ENCODE data around the gene USF2. TPM values are rescaled to one million over a fixed set of nuclear protein-coding genes. Genes with fewer than 3 reads are reported as not detected.
"Not testable (repeated sequence)": the region's sequence is repeated elsewhere in the genome, so short reads cannot be mapped to it uniquely, and the experiment has no call there.

USF2 gene
- total RNA-seq, 3 donors from 2014 or later = 94.5 to 131 (median 116) TPM

DNA sequence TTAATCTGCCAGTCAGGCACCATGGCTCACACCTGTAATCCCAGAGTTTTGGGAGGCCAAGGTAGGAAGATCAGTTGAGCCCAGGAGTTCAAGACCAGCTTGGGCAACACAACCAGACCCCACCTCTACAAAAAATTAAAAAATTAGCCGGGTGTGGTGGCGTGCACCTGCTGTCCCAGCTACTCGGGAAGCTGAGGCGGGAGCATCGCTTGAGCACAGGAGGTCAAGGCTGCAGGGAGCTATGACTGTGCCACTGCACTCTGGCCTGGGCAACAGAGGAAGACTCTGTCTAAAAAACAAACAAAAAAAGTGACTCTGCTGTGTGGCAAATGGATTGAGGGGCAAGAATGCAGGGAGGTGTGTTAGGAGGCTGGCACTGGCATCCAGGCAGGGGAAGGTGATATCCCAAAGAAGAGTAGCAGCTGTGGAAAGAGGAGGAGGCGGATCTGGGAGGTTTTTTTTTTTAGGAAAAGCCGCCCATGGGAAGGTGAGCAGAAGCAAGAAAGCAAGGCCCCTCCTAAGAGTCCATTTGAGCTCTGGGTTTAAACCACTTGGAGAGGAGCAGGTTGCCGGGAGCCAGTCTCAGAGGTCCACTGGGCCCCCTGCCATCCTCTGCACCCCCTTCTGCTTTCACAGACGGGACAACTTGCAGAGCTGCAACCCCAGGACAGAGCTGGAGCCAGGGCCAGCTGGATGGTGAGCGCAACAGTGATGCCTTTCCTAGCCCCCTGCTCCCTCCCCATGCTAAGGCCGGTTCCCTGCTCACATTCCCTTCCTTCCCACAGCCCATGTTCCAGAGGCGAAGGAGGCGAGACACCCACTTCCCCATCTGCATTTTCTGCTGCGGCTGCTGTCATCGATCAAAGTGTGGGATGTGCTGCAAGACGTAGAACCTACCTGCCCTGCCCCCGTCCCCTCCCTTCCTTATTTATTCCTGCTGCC lies 15.7 kb downstream of the USF2 start:
- intact Hi-C loops (cut with DNase I, micrococcal nuclease) = no loop called here

DNA sequence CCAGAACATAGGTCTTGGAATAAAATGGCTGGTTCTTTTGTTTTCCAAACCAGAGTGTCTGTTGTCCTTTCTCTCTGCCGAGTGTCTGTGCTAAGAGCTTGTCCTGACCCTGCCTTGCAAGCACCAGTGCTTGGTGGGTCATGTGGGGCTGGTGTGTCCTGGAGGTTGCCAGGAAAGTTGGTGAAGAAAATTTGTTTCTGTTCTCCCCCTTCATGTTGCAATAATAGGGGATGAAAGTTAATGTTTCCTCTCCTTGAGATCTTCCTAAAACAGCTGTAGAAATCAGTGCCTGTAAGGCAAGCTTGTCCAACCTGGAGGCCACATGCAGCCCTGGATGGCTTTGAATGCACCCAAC lies 16.3 kb downstream of the USF2 start:
- no peak overlapping the region for H3K4me3 ChIP-seq
- ATAC-seq = no peak
- TF ChIP-seq, protein P1, sequence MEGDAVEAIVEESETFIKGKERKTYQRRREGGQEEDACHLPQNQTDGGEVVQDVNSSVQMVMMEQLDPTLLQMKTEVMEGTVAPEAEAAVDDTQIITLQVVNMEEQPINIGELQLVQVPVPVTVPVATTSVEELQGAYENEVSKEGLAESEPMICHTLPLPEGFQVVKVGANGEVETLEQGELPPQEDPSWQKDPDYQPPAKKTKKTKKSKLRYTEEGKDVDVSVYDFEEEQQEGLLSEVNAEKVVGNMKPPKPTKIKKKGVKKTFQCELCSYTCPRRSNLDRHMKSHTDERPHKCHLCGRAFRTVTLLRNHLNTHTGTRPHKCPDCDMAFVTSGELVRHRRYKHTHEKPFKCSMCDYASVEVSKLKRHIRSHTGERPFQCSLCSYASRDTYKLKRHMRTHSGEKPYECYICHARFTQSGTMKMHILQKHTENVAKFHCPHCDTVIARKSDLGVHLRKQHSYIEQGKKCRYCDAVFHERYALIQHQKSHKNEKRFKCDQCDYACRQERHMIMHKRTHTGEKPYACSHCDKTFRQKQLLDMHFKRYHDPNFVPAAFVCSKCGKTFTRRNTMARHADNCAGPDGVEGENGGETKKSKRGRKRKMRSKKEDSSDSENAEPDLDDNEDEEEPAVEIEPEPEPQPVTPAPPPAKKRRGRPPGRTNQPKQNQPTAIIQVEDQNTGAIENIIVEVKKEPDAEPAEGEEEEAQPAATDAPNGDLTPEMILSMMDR (IDR thresholded peaks at IDR 0.05) = no peak
- no peaks in the 10 kb centered on the region for H3K36me3 ChIP-seq (ENCODE audit: low read depth)
- no peaks in the 10 kb centered on the region for H3K9me3 ChIP-seq
- no peaks in the 10 kb centered on the region for H3K4me1 ChIP-seq (ENCODE audit: low read depth)
- intact Hi-C loops (cut with DNase I, micrococcal nuclease) = no loop called here
- DNase-seq = no peak

More for the DNA sequence above, 15.7 kb downstream of the USF2 start:
- no peaks in the 10 kb centered on the region for H3K4me1 ChIP-seq (ENCODE audit: low read depth)
- ATAC-seq (no peak), DNase-seq (no peak)
- no peaks in the 10 kb centered on the region for H3K9me3 ChIP-seq
- H3K4me3 ChIP-seq = no peak overlapping the region
- TF ChIP-seq, protein P1 (IDR thresholded peaks at IDR 0.05) = no peak
- no peaks in the 10 kb centered on the region for H3K36me3 ChIP-seq (ENCODE audit: low read depth)

DNA sequence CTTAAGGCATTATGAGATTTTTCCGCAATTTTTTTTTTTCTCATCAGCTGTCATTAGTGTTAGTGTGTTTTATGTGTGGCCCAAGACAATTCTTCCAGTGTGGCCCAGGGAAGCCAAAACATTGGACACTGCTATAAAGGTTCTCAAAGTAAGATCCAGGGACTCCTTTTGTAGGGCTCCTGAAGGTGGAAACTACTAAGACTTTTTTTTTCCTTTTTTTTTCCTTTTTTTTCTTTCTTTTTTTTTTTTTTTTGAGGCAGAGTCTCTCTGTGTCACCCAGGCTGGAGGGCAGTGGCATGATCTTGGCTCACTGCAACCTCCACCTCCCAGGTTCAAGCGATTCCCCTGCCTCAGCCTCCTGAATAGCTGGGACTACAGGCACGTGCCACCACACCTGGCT lies 16.7 kb downstream of the USF2 start:
- ATAC-seq; intact Hi-C loops (cut with DNase I, micrococcal nuclease); H3K9me3 ChIP-seq; H3K4me3 ChIP-seq; H3K36me3 ChIP-seq (ENCODE audit: low read depth); H3K4me1 ChIP-seq (ENCODE audit: low read depth); DNase-seq: not testable (repeated sequence)

DNA sequence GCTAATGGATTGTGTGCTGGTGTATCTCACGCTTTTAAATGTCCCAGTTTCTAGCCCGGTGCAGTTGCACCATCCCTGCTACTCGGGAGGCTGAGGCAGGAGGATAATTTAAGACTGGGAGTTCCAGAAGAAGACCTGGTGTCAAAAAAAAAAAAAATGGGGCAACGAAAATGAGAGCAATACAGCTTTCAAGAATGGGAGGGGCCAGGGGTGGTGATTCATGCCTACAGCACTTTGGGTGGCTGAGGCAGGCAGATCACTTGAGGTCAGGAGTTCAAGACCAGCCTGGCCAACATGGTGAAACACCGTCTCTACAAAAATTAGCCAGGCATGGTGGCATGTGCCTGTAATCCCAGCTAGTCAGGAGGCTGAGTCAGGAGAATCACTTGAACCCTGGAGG lies 17.3 kb downstream of the USF2 start:
- H3K4me3 ChIP-seq; DNase-seq; H3K36me3 ChIP-seq (ENCODE audit: low read depth); H3K9me3 ChIP-seq; intact Hi-C loops (cut with DNase I, micrococcal nuclease); ATAC-seq; H3K4me1 ChIP-seq (ENCODE audit: low read depth): not testable (repeated sequence)

DNA sequence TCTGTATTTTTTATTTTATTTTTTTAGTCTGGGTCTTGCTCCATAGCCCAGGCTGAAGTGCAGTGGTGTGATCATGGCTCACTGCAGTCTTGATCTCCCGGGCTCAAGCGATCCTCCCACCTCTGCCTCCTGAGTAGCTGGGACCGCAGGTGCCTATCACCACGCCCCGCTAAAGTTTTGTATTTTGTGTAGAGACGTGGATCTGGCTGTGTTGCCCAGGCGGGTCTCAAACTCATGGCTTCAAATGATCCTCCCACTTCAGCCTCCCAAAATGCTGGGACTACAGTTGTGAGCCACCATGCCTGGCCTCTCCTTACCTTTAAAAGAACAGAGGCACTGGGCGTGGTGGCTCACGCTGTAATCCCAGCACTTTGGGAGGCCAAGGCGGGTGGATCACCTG lies 19.0 kb downstream of the USF2 start:
- TF ChIP-seq, protein P1 (IDR thresholded peaks at IDR 0.05) = no peak
- ATAC-seq = no peak
- intact Hi-C loops (cut with DNase I, micrococcal nuclease) = no loop called here

DNA sequence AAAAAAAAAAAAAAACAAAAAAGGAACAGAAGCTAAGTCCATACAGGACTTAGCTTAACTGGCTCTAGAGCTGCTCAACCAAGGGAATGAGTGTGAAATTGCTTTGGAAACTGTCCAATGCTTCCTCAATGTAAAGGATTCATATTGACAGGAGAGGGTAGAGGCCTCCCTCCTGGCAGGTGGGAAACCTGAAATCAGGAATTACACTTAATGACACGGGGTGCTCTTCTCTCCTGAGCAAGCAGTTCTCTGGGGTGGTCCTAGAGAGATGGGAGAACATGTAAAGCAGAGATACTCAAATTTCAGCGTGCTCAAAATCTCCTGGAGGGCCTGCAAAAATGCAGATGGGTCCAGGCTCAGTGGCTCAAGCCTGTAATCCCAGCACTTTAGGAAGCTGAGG lies 19.6 kb downstream of the USF2 start:
- Histone ChIP-seq H3K4me1 (ENCODE audit: low read depth) (no peaks in the 10 kb centered on the region), H3K4me3 (no peak overlapping the region), H3K36me3 (ENCODE audit: low read depth) (no peaks in the 10 kb centered on the region), H3K9me3 (no peaks in the 10 kb centered on the region)
- no peak for DNase-seq
- intact Hi-C loops (cut with DNase I, micrococcal nuclease) = no loop called here
- TF ChIP-seq, protein P1 (IDR thresholded peaks at IDR 0.05) = no peak
- ATAC-seq = no peak

More for the DNA sequence above, 19.0 kb downstream of the USF2 start:
- no peak for DNase-seq
- Histone ChIP-seq H3K4me1 (ENCODE audit: low read depth) (no peaks in the 10 kb centered on the region), H3K9me3 (no peaks in the 10 kb centered on the region), H3K4me3 (no peak overlapping the region), H3K36me3 (ENCODE audit: low read depth) (no peaks in the 10 kb centered on the region)

Measured in mucosa of descending colon (tissue), 3 donors.